ENCODE results near the gene EFNA4.

Gene EFNA4

GRCh38 chr1:155081472-155082300 is 18.1 kb downstream of the EFNA4 start (continued):
- TF ChIP-seq CTCF (tag by site-specific recombination; IDR thresholded peaks at IDR 0.05), result no peak
- TF ChIP-seq PRDM10 (tag by site-specific recombination; IDR thresholded peaks at IDR 0.05), result no peak
- TF ChIP-seq ZNF610 (tag by site-specific recombination; IDR thresholded peaks at IDR 0.05; ENCODE audit: borderline replicate concordance), result no peak
- no peak for TF ChIP-seq ZNF629 (tag by site-specific recombination; IDR thresholded peaks at IDR 0.05)
- TF ChIP-seq ZNF155 (tag by site-specific recombination; IDR thresholded peaks at IDR 0.05), result no peak
- no peak for TF ChIP-seq ZNF600 (tag by site-specific recombination; IDR thresholded peaks at IDR 0.05)
- TF ChIP-seq ZFP37 (tag by site-specific recombination; IDR thresholded peaks at IDR 0.05), result no peak
- TF ChIP-seq ZEB2 (tag by site-specific recombination; IDR thresholded peaks at IDR 0.05), result no peak
- TF ChIP-seq ZNF362 (tag by site-specific recombination; IDR thresholded peaks at IDR 0.05), result no peak
- no peak for TF ChIP-seq GLI4 (tag by site-specific recombination; IDR thresholded peaks at IDR 0.05)
- no peak for TF ChIP-seq ZNF530 (tag by site-specific recombination; IDR thresholded peaks at IDR 0.05; ENCODE audit: low read depth)
- TF ChIP-seq ZNF24 (tag by site-specific recombination; IDR thresholded peaks at IDR 0.05), result no peak
- no peak for TF ChIP-seq KLF1 (tag by site-specific recombination; IDR thresholded peaks at IDR 0.05)
- TF ChIP-seq ZNF433 (tag by site-specific recombination; IDR thresholded peaks at IDR 0.05; ENCODE audit: low read depth), result no peak
- TF ChIP-seq ZNF560 (tag by site-specific recombination; IDR thresholded peaks at IDR 0.05; ENCODE audit: borderline replicate concordance), result no peak
- no peak for TF ChIP-seq IKZF3 (tag by site-specific recombination; IDR thresholded peaks at IDR 0.05)
- TF ChIP-seq PRDM6 (tag by site-specific recombination; IDR thresholded peaks at IDR 0.05), result no peak
- no peak for TF ChIP-seq ZFP69B (tag by site-specific recombination; IDR thresholded peaks at IDR 0.05)
- no peak for TF ChIP-seq ZNF266 (tag by site-specific recombination; IDR thresholded peaks at IDR 0.05; ENCODE audit: low read depth)
- no peak for TF ChIP-seq ZNF518A (tag by site-specific recombination; conservative IDR thresholded peaks at IDR 0.05; ENCODE audit: low read depth)
- no peak for TF ChIP-seq ZNF571 (tag by site-specific recombination; IDR thresholded peaks at IDR 0.05)
- no peak for TF ChIP-seq ZFHX2 (tag by site-specific recombination; conservative IDR thresholded peaks at IDR 0.05)
- no peak for TF ChIP-seq ZSCAN23 (tag by site-specific recombination; IDR thresholded peaks at IDR 0.05)
- no peak for TF ChIP-seq ZNF302 (tag by site-specific recombination; IDR thresholded peaks at IDR 0.05; ENCODE audit: low read depth)
- TF ChIP-seq ZNF114 (tag by site-specific recombination; IDR thresholded peaks at IDR 0.05), result no peak
- TF ChIP-seq ZNF121 (tag by site-specific recombination; IDR thresholded peaks at IDR 0.05), result no peak
